Adrenal gland (tissue), 12 donors: Measurements from ENCODE around the gene PRXL2A. TPM values are rescaled to one million over a fixed set of nuclear protein-coding genes. Genes with fewer than 3 reads are reported as not detected.

ENCODE experiments used
- DNase-seq, 7 donors: peaks; one replicate each; pipeline ENCODE4 v3.0.0-alpha.2; 2019 to 2020
- H3K27ac ChIP-seq, 5 donors: fragments of 200-600 bp; sonication (generic) in 4 of 5; 1 replicate in 3 of 5; 2 replicates in 2 of 5; pipeline versions ENCODE4 v1.5.1 to v1.8.0; 2016 to 2020; ENCODE audit warnings: mild to moderate bottlenecking in 1 of 5
- H3K27me3 ChIP-seq: fragments of 200-600 bp; 2 replicates; pipeline ENCODE4 v1.8.0; 2021
- H3K36me3 ChIP-seq, 2 donors: fragments of 200-600 bp; replicated peaks in 1 of 2; 1 replicate in 1 of 2; 2 replicates in 1 of 2; pipeline versions ENCODE4 v1.5.1 to v1.8.0; 2018 to 2022
- H3K4me1 ChIP-seq, 2 donors: fragments of 200-600 bp; replicated peaks in 1 of 2; 1 replicate in 1 of 2; 2 replicates in 1 of 2; pipeline versions ENCODE4 v1.5.1 to v1.8.0; 2018 to 2021
- H3K4me3 ChIP-seq, 4 donors: fragments of 200-600 bp; sonication (generic) in 3 of 4; one replicate each; pipeline ENCODE4 v1.5.1; 2016 to 2018
- H3K9me3 ChIP-seq, 3 donors: fragments of 200-600 bp; sonication (generic) in 1 of 3; replicated peaks in 1 of 3; 1 replicate in 2 of 3; 2 replicates in 1 of 3; pipeline versions ENCODE4 v1.5.1 to v1.8.0; 2016 to 2021
- CTCF ChIP-seq, 6 experiments: fragments of 450-650 bp in 4 of 6; fragments of 200-600 bp in 2 of 6; sonication (generic) in 1 of 6; IDR thresholded peaks; 1 replicate in 5 of 6; 2 replicates in 1 of 6; pipeline versions ENCODE4 v1.5.1 to v1.8.0; 2016 to 2021; ENCODE audit warnings: antibody characterized with exemption in 6 of 6, mild to moderate bottlenecking in 2 of 6, moderate library complexity in 1 of 6
- POLR2A ChIP-seq, 2 donors: fragments of 450-650 bp; IDR thresholded peaks; one replicate each; pipeline ENCODE4 v1.6.1; 2017; ENCODE audit warnings: antibody characterized with exemption in 2 of 2, mild to moderate bottlenecking in 2 of 2, moderate library complexity in 1 of 2
- WGBS, 4 donors: extraction: QIAGEN DNeasy Blood & Tissue Kit in 2 of 4; methylation state at CpG; one replicate each; pipeline versions ENCODE4 v1.1.5 to v1.1.7; 2013 to 2017; 5-methylcytosine and 5-hydroxymethylcytosine counted together
- intact Hi-C, 2 donors: fragments of 100-400 bp; cut with DNase I; formaldehyde crosslinking; loops; one replicate each; pipeline versions ENCODE4 v1.14.1 to v1.15.0; 2022 to 2023
- polyA plus RNA-seq, 3 donors: library from polyadenylated mRNA; stranded (reverse); fragments of 200-250 nt in 2 of 3; fragments of 350-450 nt in 1 of 3; fragmentation: Illumina TruSeq in 1 of 3; extraction: RNeasy Lipid Tissue Mini Kit (QIAGEN cat#74804) in 1 of 3; gene quantifications; one replicate each; pipeline ENCODE4 v1.2.3, GENCODE V29; 2013 to 2014
- total RNA-seq, 9 donors: library from RNA; depleted of rRNA in 4 of 9; stranded (reverse); fragments of >200 nt in 4 of 9; fragments of 120-200 nt in 1 of 9; fragmentation: NEBNext Ultra II Directional in 1 of 9; extraction: Animal tissue kit (Norgen Biotek cat#: 25700) in 1 of 9; gene quantifications; one replicate each; pipeline versions ENCODE4 v1.1.0 to v1.2.4, GENCODE V29; 2013 to 2023
- donor health status: healthy with polysubstance abuse.
- donor health status: Bipolar disorder and iron deficiency.
- donor health status: DM: yes; HTN: yes; CAD: no.
- donor health status: DM: no; HTN: no; CAD: no.
- donor health status: DM: no; HTN: no; CAD: no.
- donor health status: DM: yes; HTN: yes; CAD: no.

The PRXL2A gene
- total and polyA plus RNA-seq, 12 donors: 12.7 to 140 (median 29.9) TPM

- Histone ChIP-seq H3K27me3 (no peaks in the 10 kb centered on the region), H3K36me3 (no peaks in the 10 kb centered on the region), H3K27ac (no peak overlapping the region), H3K4me1 (no peaks in the 10 kb centered on the region), H3K9me3 (no peaks in the 10 kb centered on the region), H3K4me3 (no peak overlapping the region)
- DNase-seq: no peak
- TF ChIP-seq CTCF (IDR thresholded peaks at IDR 0.05) (no peak), POLR2A (IDR thresholded peaks at IDR 0.05) (no peak)
- 0 to 59% (median 26%) methylated on average over 1 of the region's 1 CpG for WGBS, 4 donors
- intact Hi-C loops: no loop called here
Measured at GRCh38 chr10:80365510-80365909, 42.8 kb upstream of the PRXL2A start.

- 64 to 82% (median 74%) methylated on average over 6 of the region's 6 CpGs for WGBS, 4 donors
- TF ChIP-seq CTCF (IDR thresholded peaks at IDR 0.05) (no peak), POLR2A (IDR thresholded peaks at IDR 0.05) (no peak)
Measured at GRCh38 chr10:80371467-80371866, 36.9 kb upstream of the PRXL2A start.

GRCh38 chr10:80372675-80373074, 35.7 kb upstream of the PRXL2A start:
- Histone ChIP-seq H3K27me3 (no peaks in the 10 kb centered on the region), H3K4me1 (no peaks in the 10 kb centered on the region), H3K27ac (no peak overlapping the region), H3K4me3 (no peak overlapping the region), H3K36me3 (no peaks in the 10 kb centered on the region), H3K9me3 (no peaks in the 10 kb centered on the region)
- intact Hi-C loops: no loop called here
- WGBS, 4 donors: 77 to 79% (median 78%) methylated on average over 5 of the region's 5 CpGs
- no peak for TF ChIP-seq CTCF (IDR thresholded peaks at IDR 0.05)
- TF ChIP-seq POLR2A (IDR thresholded peaks at IDR 0.05): no peak
- DNase-seq: no peak

More at GRCh38 chr10:80371467-80371866, 36.9 kb upstream of the PRXL2A start:
- H3K27me3 ChIP-seq: no peaks in the 10 kb centered on the region
- no peaks in the 10 kb centered on the region for H3K9me3 ChIP-seq
- intact Hi-C loops: no loop called here
- no peak for DNase-seq
- no peak overlapping the region for H3K27ac ChIP-seq
- H3K36me3 ChIP-seq: no peaks in the 10 kb centered on the region
- H3K4me1 ChIP-seq: no peaks in the 10 kb centered on the region
- no peak overlapping the region for H3K4me3 ChIP-seq

GRCh38 chr10:80373502-80373901, 34.8 kb upstream of the PRXL2A start:
- no peaks in the 10 kb centered on the region for H3K27me3 ChIP-seq
- no peaks in the 10 kb centered on the region for H3K36me3 ChIP-seq
- intact Hi-C loops: no loop called here
- TF ChIP-seq CTCF (IDR thresholded peaks at IDR 0.05) (no peak), POLR2A (IDR thresholded peaks at IDR 0.05) (no peak)
- no peak overlapping the region for H3K4me3 ChIP-seq
- H3K9me3 ChIP-seq: no peaks in the 10 kb centered on the region
- no peak for DNase-seq
- 57 to 66% (median 60%) methylated on average over 2 of the region's 2 CpGs for WGBS, 4 donors
- H3K27ac ChIP-seq: no peak overlapping the region
- no peaks in the 10 kb centered on the region for H3K4me1 ChIP-seq
